ENCODE measurements around the gene ASPG. TPM values are rescaled to one million over a fixed set of nuclear protein-coding genes. Genes with fewer than 3 reads are reported as not detected.

Gene ASPG
- polyA plus RNA-seq, 1 donor (not counting 4 experiments of a cell fraction or from before 2014, with no cell fraction given), result 0.10 TPM

DNA sequence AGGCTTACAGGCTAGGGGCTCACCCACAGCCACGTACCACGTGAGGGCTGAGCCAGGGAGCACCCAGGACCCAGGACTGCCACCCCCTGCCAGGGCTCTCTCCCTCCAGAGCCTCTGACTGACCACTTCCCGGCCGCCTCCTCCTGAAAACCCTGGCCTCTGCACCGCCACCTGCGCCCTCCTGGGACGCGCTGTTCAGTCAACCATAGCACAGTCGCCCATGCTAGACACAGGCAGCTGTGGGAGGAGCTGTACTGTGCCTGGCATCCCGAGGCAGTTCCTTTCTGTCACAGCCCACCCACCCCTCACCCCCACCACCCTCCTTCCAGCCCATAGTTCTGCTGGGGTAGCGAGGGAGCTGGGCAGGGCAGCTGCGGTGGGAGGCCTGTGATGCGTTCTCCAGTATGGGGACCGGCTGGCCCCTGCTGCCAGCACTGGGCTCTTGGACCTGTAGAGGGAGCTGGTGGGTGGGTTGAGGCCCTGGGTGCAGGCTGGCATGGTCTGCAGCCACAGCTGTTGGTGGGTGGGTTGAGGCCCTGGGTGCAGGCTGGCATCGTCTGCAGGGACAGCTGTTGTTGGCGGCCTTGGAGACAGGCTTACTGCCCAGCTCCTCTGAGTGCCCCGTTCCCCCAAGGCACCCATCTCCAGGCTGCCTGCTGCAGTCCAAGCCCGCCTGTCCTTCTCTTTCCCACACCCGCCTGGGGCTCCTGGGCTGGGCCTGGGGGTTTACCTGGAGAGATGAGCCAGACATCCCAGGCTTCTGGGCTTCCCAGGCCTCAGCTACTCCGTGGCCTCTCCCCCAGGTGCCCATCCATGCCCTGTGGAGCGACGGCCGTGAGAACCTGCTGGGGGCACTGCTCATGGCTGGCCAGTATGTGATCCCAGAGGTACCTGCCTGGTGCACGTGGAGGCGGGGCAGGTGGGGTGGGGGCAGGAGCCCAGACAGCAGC lies 11.5 kb downstream of the ASPG start:
- no peaks in the 10 kb centered on the region for H3K9me3 ChIP-seq (ENCODE audit: control insufficient read depth, low read depth, low read length)
- H3K27ac ChIP-seq (ENCODE audit: control insufficient read depth, insufficient read depth, low read length), result no peak overlapping the region
- H3K4me2 ChIP-seq (ENCODE audit: control insufficient read depth, extremely low read depth, insufficient read depth, low read depth, low read length), result no peak overlapping the region
- H3K9me1 ChIP-seq (ENCODE audit: control insufficient read depth, extremely low read depth, insufficient read depth, low read length), result no peaks in the 10 kb centered on the region
- H3K36me3 ChIP-seq (ENCODE audit: control insufficient read depth in 2 of 2, extremely low read depth in 1 of 2, insufficient read depth in 2 of 2, low read length in 2 of 2), result no peaks in the 10 kb centered on the region
- H4K20me1 ChIP-seq (ENCODE audit: control insufficient read depth, extremely low read depth, insufficient read depth, low read length), result no peaks in the 10 kb centered on the region
- no peak overlapping the region for H3K4me3 ChIP-seq (ENCODE audit: control insufficient read depth in 2 of 3, extremely low read depth in 1 of 3, insufficient read depth in 2 of 3, low read depth in 1 of 3, low read length in 3 of 3)
- no peaks in the 10 kb centered on the region for H3K79me2 ChIP-seq (ENCODE audit: control insufficient read depth, insufficient read depth, low read length)
- dilution Hi-C loops (cut with MboI; ENCODE audit: extremely low pct_ligation_motif_present, low sequenced_read_pairs), result no loop called here
- H3K9ac ChIP-seq (ENCODE audit: control insufficient read depth, extremely low read depth, insufficient read depth, low read length), result no peak overlapping the region
- H3K4me1 ChIP-seq (ENCODE audit: control insufficient read depth, extremely low read depth, insufficient read depth, low read length), result peaks cover 11% of the 10 kb centered on the region
- DNase-seq (ENCODE audit: low read depth, low spot score) (no peak), FAIRE-seq (no peak)
- H2AFZ ChIP-seq (ENCODE audit: control insufficient read depth, low read length), result no peak overlapping the region
- TF ChIP-seq, protein P1, sequence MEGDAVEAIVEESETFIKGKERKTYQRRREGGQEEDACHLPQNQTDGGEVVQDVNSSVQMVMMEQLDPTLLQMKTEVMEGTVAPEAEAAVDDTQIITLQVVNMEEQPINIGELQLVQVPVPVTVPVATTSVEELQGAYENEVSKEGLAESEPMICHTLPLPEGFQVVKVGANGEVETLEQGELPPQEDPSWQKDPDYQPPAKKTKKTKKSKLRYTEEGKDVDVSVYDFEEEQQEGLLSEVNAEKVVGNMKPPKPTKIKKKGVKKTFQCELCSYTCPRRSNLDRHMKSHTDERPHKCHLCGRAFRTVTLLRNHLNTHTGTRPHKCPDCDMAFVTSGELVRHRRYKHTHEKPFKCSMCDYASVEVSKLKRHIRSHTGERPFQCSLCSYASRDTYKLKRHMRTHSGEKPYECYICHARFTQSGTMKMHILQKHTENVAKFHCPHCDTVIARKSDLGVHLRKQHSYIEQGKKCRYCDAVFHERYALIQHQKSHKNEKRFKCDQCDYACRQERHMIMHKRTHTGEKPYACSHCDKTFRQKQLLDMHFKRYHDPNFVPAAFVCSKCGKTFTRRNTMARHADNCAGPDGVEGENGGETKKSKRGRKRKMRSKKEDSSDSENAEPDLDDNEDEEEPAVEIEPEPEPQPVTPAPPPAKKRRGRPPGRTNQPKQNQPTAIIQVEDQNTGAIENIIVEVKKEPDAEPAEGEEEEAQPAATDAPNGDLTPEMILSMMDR (optimal IDR thresholded peaks at IDR 0.05 in 1 of 3, IDR thresholded peaks at IDR 0.05 in 1 of 3, conservative IDR thresholded peaks at IDR 0.05 in 1 of 3; ENCODE audit: extremely low read depth in 1 of 3, insufficient read depth in 2 of 3, low read length in 3 of 3), result peak in 2 of 3 experiments; percentile 37 to 43
- no peak for TF ChIP-seq EZH2 (IDR thresholded peaks at IDR 0.05; ENCODE audit: low read length)
- H3K27me3 ChIP-seq (ENCODE audit: control insufficient read depth, extremely low read depth, insufficient read depth, low read length), result peaks cover 4% of the 10 kb centered on the region

DNA sequence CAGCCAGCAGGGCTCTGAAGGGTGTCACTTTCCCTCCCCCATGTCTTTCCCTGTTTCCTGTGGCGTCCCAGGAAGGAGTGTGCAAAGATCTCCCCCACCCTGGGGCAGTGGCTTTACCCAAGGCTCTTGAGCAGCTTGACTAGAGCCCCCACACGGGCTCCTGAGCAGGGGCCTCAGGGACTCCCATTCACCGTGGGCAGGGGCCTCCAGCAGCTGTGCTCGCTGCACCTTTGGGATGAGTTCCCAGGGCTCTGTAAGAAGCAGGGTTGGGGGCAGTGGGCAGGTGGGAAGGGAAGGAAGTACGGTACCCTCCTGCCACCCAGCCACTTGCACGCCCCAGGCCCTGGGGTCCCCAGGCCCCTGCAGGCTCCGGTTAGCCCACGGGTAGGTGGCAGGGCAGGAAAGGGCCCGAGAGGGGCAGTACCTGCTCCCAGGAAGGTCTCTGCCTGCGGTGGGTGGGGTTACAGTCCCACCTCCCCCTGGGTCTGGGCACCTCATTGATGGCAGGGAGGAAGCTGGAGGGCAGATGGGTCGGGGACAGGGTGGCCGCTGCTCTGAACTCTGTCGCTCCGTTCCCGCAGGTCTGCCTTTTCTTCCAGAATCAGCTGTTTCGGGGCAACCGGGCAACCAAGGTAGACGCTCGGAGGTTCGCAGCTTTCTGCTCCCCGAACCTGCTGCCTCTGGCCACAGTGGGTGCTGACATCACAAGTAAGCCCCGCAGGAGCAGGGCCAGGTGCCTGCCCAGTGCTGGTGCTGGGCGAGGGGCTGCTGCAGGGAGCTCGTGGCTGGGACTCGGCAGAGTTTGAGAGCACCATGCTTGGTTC lies 13.0 kb downstream of the ASPG start:
- no peak overlapping the region for H3K9ac ChIP-seq (ENCODE audit: control insufficient read depth, extremely low read depth, insufficient read depth, low read length)
- DNase-seq (ENCODE audit: low read depth, low spot score) (no peak), FAIRE-seq (no peak)
- no peaks in the 10 kb centered on the region for H4K20me1 ChIP-seq (ENCODE audit: control insufficient read depth, extremely low read depth, insufficient read depth, low read length)
- no peaks in the 10 kb centered on the region for H3K9me3 ChIP-seq (ENCODE audit: control insufficient read depth, low read depth, low read length)
- H3K9me1 ChIP-seq (ENCODE audit: control insufficient read depth, extremely low read depth, insufficient read depth, low read length), result no peaks in the 10 kb centered on the region
- H3K4me3 ChIP-seq (ENCODE audit: control insufficient read depth in 2 of 3, extremely low read depth in 1 of 3, insufficient read depth in 2 of 3, low read depth in 1 of 3, low read length in 3 of 3), result no peak overlapping the region
- H3K4me1 ChIP-seq (ENCODE audit: control insufficient read depth, extremely low read depth, insufficient read depth, low read length), result peaks cover 11% of the 10 kb centered on the region
- peaks cover 4% of the 10 kb centered on the region for H3K27me3 ChIP-seq (ENCODE audit: control insufficient read depth, extremely low read depth, insufficient read depth, low read length)
- no peaks in the 10 kb centered on the region for H3K79me2 ChIP-seq (ENCODE audit: control insufficient read depth, insufficient read depth, low read length)
- dilution Hi-C loops (cut with MboI; ENCODE audit: extremely low pct_ligation_motif_present, low sequenced_read_pairs), result no loop called here
- H3K27ac ChIP-seq (ENCODE audit: control insufficient read depth, insufficient read depth, low read length), result no peak overlapping the region
- no peak overlapping the region for H3K4me2 ChIP-seq (ENCODE audit: control insufficient read depth, extremely low read depth, insufficient read depth, low read depth, low read length)
- no peaks in the 10 kb centered on the region for H3K36me3 ChIP-seq (ENCODE audit: control insufficient read depth in 2 of 2, extremely low read depth in 1 of 2, insufficient read depth in 2 of 2, low read length in 2 of 2)
- no peak for TF ChIP-seq EZH2 (IDR thresholded peaks at IDR 0.05; ENCODE audit: low read length)
- TF ChIP-seq, protein P1 (optimal IDR thresholded peaks at IDR 0.05 in 1 of 3, IDR thresholded peaks at IDR 0.05 in 1 of 3, conservative IDR thresholded peaks at IDR 0.05 in 1 of 3; ENCODE audit: extremely low read depth in 1 of 3, insufficient read depth in 2 of 3, low read length in 3 of 3), result no peak
- no peak overlapping the region for H2AFZ ChIP-seq (ENCODE audit: control insufficient read depth, low read length)

Data from keratinocyte (primary cell).